RWPE1 (cell line): Measurements from ENCODE around the gene FMO4.

Experiments
- CTCF ChIA-PET: fragments of 350-600 bp; sonication (Branson Sonifier 250); formaldehyde crosslinking; extraction: SDS; loops from one replicate; lab custom pipeline; 2021; lab: Yijun Ruan, JAX
- POLR2A ChIA-PET: fragments of 400-600 bp; formaldehyde crosslinking; extraction: SDS; loops from one replicate; lab custom pipeline; 2020; ENCODE audit warnings: antibody characterized with exemption; ENCODE audit not compliant: low non-redundant PET; lab: Yijun Ruan, JAX
- DNase-seq: peaks from one replicate; pipeline ENCODE4 v3.0.0; 2012; ENCODE audit warnings: low spot score
- H3K27ac ChIP-seq: fragments of 450-650 bp; 2 replicates; pipeline ENCODE4 v1.5.1; 2017
- CTCF ChIP-seq: fragments of 450-650 bp; conservative IDR thresholded peaks from 2 replicates; pipeline ENCODE4 v1.5.1; 2017; ENCODE audit warnings: low read depth, mild to moderate bottlenecking

The FMO4 gene

GRCh38 chr1:171343727-171344472 lies 29.9 kb downstream of the FMO4 start:
- ChIA-PET POLR2A (no interaction called here), CTCF (interaction anchor here (1.1 kb wide), 1 partner anchor 10 kb away, joined by 3 read pairs; no protein-coding TSS in a partner anchor)

GRCh38 chr1:171344473-171344820 lies 30.5 kb downstream of the FMO4 start:
- TF ChIP-seq CTCF, result no peak
- H3K27ac ChIP-seq, result no peak overlapping the region
- CTCF ChIA-PET, result interaction anchor here (0.7 to 1.1 kb wide), 2 partner anchors 11 to 48 kb away, joined by 3 read pairs; no protein-coding TSS in a partner anchor
- POLR2A ChIA-PET, result interaction anchor here (0.6 kb wide), 1 partner anchor 91 kb away, joined by 3 read pairs; no protein-coding TSS in a partner anchor
- DNase-seq, result no peak

More at GRCh38 chr1:171343727-171344472, 29.9 kb downstream of the FMO4 start:
- no peak for TF ChIP-seq CTCF
- no peak for DNase-seq
- H3K27ac ChIP-seq, result no peak overlapping the region

GRCh38 chr1:171345536-171345935 lies 31.6 kb downstream of the FMO4 start:
- no peak overlapping the region for H3K27ac ChIP-seq
- no peak for TF ChIP-seq CTCF
- no peak for DNase-seq
- ChIA-PET CTCF (no interaction called here), POLR2A (no interaction called here)

GRCh38 chr1:171346881-171347280 lies 32.9 kb downstream of the FMO4 start:
- H3K27ac ChIP-seq, result no peak overlapping the region

GRCh38 chr1:171350594-171350993 lies 36.6 kb downstream of the FMO4 start:
- DNase-seq, result no peak
- H3K27ac ChIP-seq, result no peak overlapping the region
- POLR2A ChIA-PET, result no interaction called here
- TF ChIP-seq CTCF, result no peak
- CTCF ChIA-PET, result no interaction called here

More at GRCh38 chr1:171346881-171347280, 32.9 kb downstream of the FMO4 start:
- no peak for DNase-seq
- ChIA-PET POLR2A (no interaction called here), CTCF (no interaction called here)
- TF ChIP-seq CTCF, result no peak

- ChIA-PET POLR2A (no interaction called here), CTCF (interaction anchor here (0.6 kb wide), 1 partner anchor 10 kb away, joined by 4 read pairs; no protein-coding TSS in a partner anchor)
- TF ChIP-seq CTCF, result no peak
- DNase-seq, result no peak
- H3K27ac ChIP-seq, result no peak overlapping the region
Observed at GRCh38 chr1:171351961-171352360, 38.0 kb downstream of the FMO4 start.
